Vagina (tissue), 2 donors: ENCODE data around the gene DVL2. TPM values are rescaled to one million over a fixed set of nuclear protein-coding genes. Genes with fewer than 3 reads are reported as not detected.
A peak's percentile ranks its signal among the peaks of the same experiment; 100 is the strongest.

ENCODE experiments used
- DNase-seq, 2 donors: peaks; one replicate each; pipeline ENCODE4 v3.0.0-alpha.2; 2017; ENCODE audit errors: extremely low spot score in 2 of 2
- H3K27ac ChIP-seq: fragments of 200-600 bp; sonication (generic); one replicate; pipeline ENCODE4 v1.5.1; 2019
- H3K27me3 ChIP-seq: fragments of 200-600 bp; sonication (generic); one replicate; pipeline ENCODE4 v1.5.1; 2019
- H3K36me3 ChIP-seq, 2 donors: fragments of 200-600 bp; sonication (generic); one replicate each; pipeline ENCODE4 v1.5.1; 2017 to 2019
- H3K4me1 ChIP-seq: fragments of 200-600 bp; sonication (generic); one replicate; pipeline ENCODE4 v1.5.1; 2019
- H3K4me3 ChIP-seq, 2 donors: fragments of 200-600 bp; sonication (generic); 1 replicate in 1 of 2; 2 replicates in 1 of 2; pipeline ENCODE4 v1.5.1; 2016 to 2019
- H3K9me3 ChIP-seq: fragments of 200-600 bp; sonication (generic); one replicate; pipeline ENCODE4 v1.5.1; 2019
- POLR2A ChIP-seq, 2 donors: fragments of 450-650 bp; IDR thresholded peaks; one replicate each; pipeline ENCODE4 v1.6.1; 2017; ENCODE audit warnings: antibody characterized with exemption in 2 of 2, mild to moderate bottlenecking in 2 of 2, moderate library complexity in 2 of 2
- POLR2AphosphoS5 ChIP-seq, 2 donors: sonication (generic); formaldehyde crosslinking; IDR thresholded peaks; one replicate each; pipeline ENCODE4 v1.9.0; 2017; ENCODE audit warnings: antibody characterized with exemption in 2 of 2, mild to moderate bottlenecking in 2 of 2, low read depth in 1 of 2; ENCODE audit not compliant: insufficient read depth in 1 of 2
- intact Hi-C: fragments of 100-400 bp; cut with DNase I; formaldehyde crosslinking; loops from one replicate; pipeline ENCODE4 v1.15.1; 2023
- total RNA-seq: library from RNA; depleted of rRNA; stranded (reverse); fragments of >200 nt; gene quantifications from one replicate; pipeline ENCODE4 v1.2.3, GENCODE V29; 2016
- TF ChIP-seq, protein P1 (sequence below), 3 experiments: fragments of 450-650 bp in 2 of 3; fragments of 200-600 bp in 1 of 3; sonication (generic) in 1 of 3; IDR thresholded peaks; one replicate each; pipeline ENCODE4 v1.5.1; 2017 to 2019; ENCODE audit warnings: antibody characterized with exemption in 3 of 3, mild to moderate bottlenecking in 2 of 3, moderate library complexity in 2 of 3

The DVL2 gene
- total RNA-seq, 1 donor from 2014 or later: 53.0 TPM

DNA sequence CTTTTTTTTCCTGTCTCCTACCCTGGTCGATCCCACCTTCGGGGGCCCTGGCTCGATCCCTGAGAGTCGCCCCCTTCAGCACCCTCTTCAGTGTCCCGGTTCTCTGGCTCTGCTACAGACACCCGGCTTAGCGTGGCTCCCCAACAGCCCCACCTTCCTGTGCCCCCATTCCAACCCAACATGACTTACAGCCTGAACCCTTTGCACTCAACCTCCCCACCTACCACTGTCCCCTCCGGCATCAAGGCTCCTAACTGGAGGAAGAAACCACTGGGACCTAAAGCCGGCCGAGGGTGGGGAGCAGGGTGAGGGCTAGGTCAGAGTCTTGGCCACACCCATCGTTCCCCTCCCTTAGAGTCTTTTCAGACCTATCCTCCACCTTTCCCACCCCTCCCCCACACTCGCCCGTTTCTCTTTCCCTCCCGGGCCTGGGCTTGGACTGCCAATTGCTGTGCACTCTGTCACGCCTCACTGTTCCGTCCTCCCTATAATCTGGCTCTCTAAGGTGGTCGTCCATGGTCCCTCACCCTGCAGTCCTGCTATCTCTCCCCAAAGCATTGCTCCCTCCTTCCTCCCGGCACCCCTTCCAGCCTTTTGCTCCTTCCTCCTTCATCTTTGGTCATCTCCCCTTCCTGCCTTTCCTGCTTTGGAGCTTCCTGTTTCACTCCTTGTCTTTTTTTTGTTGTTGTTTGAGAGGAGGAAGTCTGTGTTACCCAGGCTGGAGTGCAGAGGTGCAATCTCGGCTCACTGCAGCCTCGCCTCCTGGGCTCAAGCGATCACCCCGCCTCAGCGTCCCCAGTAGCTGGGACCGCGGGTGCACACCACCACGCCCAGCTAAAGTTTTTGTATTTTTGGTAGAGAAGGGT lies 28.9 kb upstream of the DVL2 start:
- peaks cover 11% of the 10 kb centered on the region for H3K27me3 ChIP-seq
- no peaks in the 10 kb centered on the region for H3K9me3 ChIP-seq
- peak in 1 of 2 donors; percentile 83 for DNase-seq
- H3K36me3 ChIP-seq: no peaks in the 10 kb centered on the region
- H3K4me1 ChIP-seq: peaks cover 36% of the 10 kb centered on the region
- intact Hi-C loops: loop anchor here (5.0 kb wide), 1 partner anchor 524 kb away; no protein-coding TSS in a partner anchor
- H3K27ac ChIP-seq: peak overlapping the region; percentile 60
- TF ChIP-seq POLR2A (IDR thresholded peaks at IDR 0.05): no peak
- TF ChIP-seq POLR2AphosphoS5 (IDR thresholded peaks at IDR 0.05; ENCODE audit: insufficient read depth in 1 of 2, low read depth in 1 of 2): no peak
- TF ChIP-seq, protein P1, sequence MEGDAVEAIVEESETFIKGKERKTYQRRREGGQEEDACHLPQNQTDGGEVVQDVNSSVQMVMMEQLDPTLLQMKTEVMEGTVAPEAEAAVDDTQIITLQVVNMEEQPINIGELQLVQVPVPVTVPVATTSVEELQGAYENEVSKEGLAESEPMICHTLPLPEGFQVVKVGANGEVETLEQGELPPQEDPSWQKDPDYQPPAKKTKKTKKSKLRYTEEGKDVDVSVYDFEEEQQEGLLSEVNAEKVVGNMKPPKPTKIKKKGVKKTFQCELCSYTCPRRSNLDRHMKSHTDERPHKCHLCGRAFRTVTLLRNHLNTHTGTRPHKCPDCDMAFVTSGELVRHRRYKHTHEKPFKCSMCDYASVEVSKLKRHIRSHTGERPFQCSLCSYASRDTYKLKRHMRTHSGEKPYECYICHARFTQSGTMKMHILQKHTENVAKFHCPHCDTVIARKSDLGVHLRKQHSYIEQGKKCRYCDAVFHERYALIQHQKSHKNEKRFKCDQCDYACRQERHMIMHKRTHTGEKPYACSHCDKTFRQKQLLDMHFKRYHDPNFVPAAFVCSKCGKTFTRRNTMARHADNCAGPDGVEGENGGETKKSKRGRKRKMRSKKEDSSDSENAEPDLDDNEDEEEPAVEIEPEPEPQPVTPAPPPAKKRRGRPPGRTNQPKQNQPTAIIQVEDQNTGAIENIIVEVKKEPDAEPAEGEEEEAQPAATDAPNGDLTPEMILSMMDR (IDR thresholded peaks at IDR 0.05): no peak
- peak overlapping the region; percentile 44 to 58 for H3K4me3 ChIP-seq

- H3K27ac ChIP-seq: peak within 1 kb of the TSS; percentile 60
- no peaks in the 10 kb centered on the region for H3K9me3 ChIP-seq
- peaks cover 11% of the 10 kb centered on the region for H3K27me3 ChIP-seq
- intact Hi-C loops: loop anchor here (5.0 kb wide), 1 partner anchor 525 kb away; no protein-coding TSS in a partner anchor
- peaks cover 36% of the 10 kb centered on the region for H3K4me1 ChIP-seq
- DNase-seq: no peak
- no peaks in the 10 kb centered on the region for H3K36me3 ChIP-seq
- TF ChIP-seq POLR2AphosphoS5 (IDR thresholded peaks at IDR 0.05; ENCODE audit: insufficient read depth in 1 of 2, low read depth in 1 of 2): no peak
- TF ChIP-seq POLR2A (IDR thresholded peaks at IDR 0.05): no peak
- TF ChIP-seq, protein P1 (IDR thresholded peaks at IDR 0.05): no peak
- peak within 1 kb of the TSS; percentile 44 to 58 for H3K4me3 ChIP-seq
Measured at GRCh38 chr17:7262192-7262934, 28.0 kb upstream of the DVL2 start, which contains the start of gene CLDN7. TSS of gene CLDN7 (minus strand) at chr17:7262478. CDS start at chr17:7262043, 435 bp downstream.

GRCh38 chr17:7261379-7262191 lies 27.3 kb upstream of the DVL2 start:
- H3K4me3 ChIP-seq: peak overlapping the region; percentile 44 to 58
- intact Hi-C loops: loop anchor here (5.0 kb wide), 1 partner anchor 526 kb away; no protein-coding TSS in a partner anchor
- H3K9me3 ChIP-seq: no peaks in the 10 kb centered on the region
- no peak for TF ChIP-seq POLR2A (IDR thresholded peaks at IDR 0.05)
- TF ChIP-seq, protein P1 (IDR thresholded peaks at IDR 0.05): no peak
- TF ChIP-seq POLR2AphosphoS5 (IDR thresholded peaks at IDR 0.05; ENCODE audit: insufficient read depth in 1 of 2, low read depth in 1 of 2): no peak
- H3K36me3 ChIP-seq: no peaks in the 10 kb centered on the region
- peaks cover 11% of the 10 kb centered on the region for H3K27me3 ChIP-seq
- peaks cover 36% of the 10 kb centered on the region for H3K4me1 ChIP-seq
- no peak for DNase-seq
- H3K27ac ChIP-seq: peak overlapping the region; percentile 47

GRCh38 chr17:7260651-7261378 lies 26.5 kb upstream of the DVL2 start:
- DNase-seq: no peak
- H3K9me3 ChIP-seq: no peaks in the 10 kb centered on the region
- TF ChIP-seq POLR2AphosphoS5 (IDR thresholded peaks at IDR 0.05; ENCODE audit: insufficient read depth in 1 of 2, low read depth in 1 of 2) (peak in 1 of 2 donors; percentile 35), POLR2A (IDR thresholded peaks at IDR 0.05) (no peak)
- TF ChIP-seq, protein P1 (IDR thresholded peaks at IDR 0.05): no peak
- peak overlapping the region; percentile 44 to 58 for H3K4me3 ChIP-seq
- intact Hi-C loops: loop anchor here (5.0 kb wide), 1 partner anchor 526 kb away; no protein-coding TSS in a partner anchor
- peaks cover 0 to 6% of the 10 kb centered on the region in 2 donors for H3K36me3 ChIP-seq
- peak overlapping the region; percentile 47 for H3K27ac ChIP-seq
- peaks cover 36% of the 10 kb centered on the region for H3K4me1 ChIP-seq
- peaks cover 11% of the 10 kb centered on the region for H3K27me3 ChIP-seq
